OCI-LY1 (cell line): ENCODE data around the gene HJURP.
"Not testable (repeated sequence)": the region's sequence is repeated elsewhere in the genome, so short reads cannot be mapped to it uniquely, and the experiment has no call there.

Experiments
- H2AFZ ChIP-seq: fragments of 200-600 bp; sonication (generic), shearing (Covaris generic); 2 replicates; pipeline ENCODE4 v1.6.0; 2014; ENCODE audit warnings: antibody characterized with exemption, mild to moderate bottlenecking, low read length
- H3F3A ChIP-seq: fragments of 200-600 bp; sonication (generic), shearing (Covaris generic); 2 replicates; pipeline ENCODE4 v1.6.0; 2014; ENCODE audit warnings: mild to moderate bottlenecking, antibody characterized with exemption, low read length, moderate library complexity; ENCODE audit not compliant: insufficient read depth
- H3K27ac ChIP-seq: fragments of 200-600 bp; sonication (generic); 2 replicates; pipeline ENCODE4 v1.5.1; 2014; ENCODE audit warnings: low read length, mixed run types, mild to moderate bottlenecking, low read depth; ENCODE audit not compliant: poor library complexity, severe bottlenecking
- H3K27me3 ChIP-seq: fragments of 200-600 bp; sonication (generic); 2 replicates; pipeline ENCODE4 v1.6.0; 2014; ENCODE audit warnings: antibody characterized with exemption, mild to moderate bottlenecking, low read length, moderate library complexity; ENCODE audit not compliant: insufficient read depth
- H3K36me3 ChIP-seq: fragments of 200-600 bp; sonication (generic); 2 replicates; pipeline ENCODE4 v1.6.1; 2014; ENCODE audit warnings: mild to moderate bottlenecking, antibody characterized with exemption, low read length, moderate library complexity, mixed read lengths; ENCODE audit not compliant: insufficient read depth
- H3K4me1 ChIP-seq: fragments of 200-600 bp; sonication (generic); 2 replicates; pipeline ENCODE4 v1.5.1; 2014; ENCODE audit warnings: mild to moderate bottlenecking, low read length, moderate library complexity; ENCODE audit not compliant: insufficient read depth, severe bottlenecking
- H3K4me2 ChIP-seq: fragments of 200-600 bp; sonication (generic), shearing (Covaris generic); 2 replicates; pipeline ENCODE4 v1.6.1; 2014; ENCODE audit warnings: low read length
- H3K4me3 ChIP-seq: fragments of 200-600 bp; sonication (generic); 2 replicates; pipeline ENCODE4 v1.5.1; 2014; ENCODE audit warnings: low read length, low read depth, mild to moderate bottlenecking, mixed read lengths; ENCODE audit not compliant: poor library complexity, severe bottlenecking
- H3K79me2 ChIP-seq: fragments of 200-600 bp; shearing (Covaris generic); 2 replicates; pipeline ENCODE4 v1.6.1; 2016; ENCODE audit warnings: mixed run types, low read length, mixed read lengths; ENCODE audit not compliant: insufficient read depth
- H3K9ac ChIP-seq: fragments of 200-600 bp; sonication (generic), shearing (Covaris generic); 2 replicates; pipeline ENCODE4 v1.6.1; 2014; ENCODE audit warnings: mild to moderate bottlenecking, low read length, mixed read lengths
- H3K9me2 ChIP-seq: fragments of 200-600 bp; sonication (generic), shearing (Covaris generic); 2 replicates; pipeline ENCODE4 v1.6.1; 2014; ENCODE audit warnings: low read depth, mild to moderate bottlenecking, low read length, mixed read lengths
- H3K9me3 ChIP-seq: fragments of 200-600 bp; shearing (Covaris generic); 2 replicates; pipeline ENCODE4 v1.6.1; 2014; ENCODE audit warnings: low read length, mixed read lengths
- H4K20me1 ChIP-seq: fragments of 200-600 bp; sonication (generic), shearing (Covaris generic); 2 replicates; pipeline ENCODE4 v1.6.0; 2016; ENCODE audit warnings: mild to moderate bottlenecking, low read length; ENCODE audit not compliant: insufficient read depth
- EZH2 ChIP-seq: fragments of 200-600 bp; sonication (generic), shearing (Covaris generic); IDR thresholded peaks from 2 replicates; pipeline ENCODE4 v1.8.0; 2017; ENCODE audit warnings: borderline replicate concordance, mixed run types, mild to moderate bottlenecking, antibody characterized with exemption, low read length, moderate library complexity, mixed read lengths
- TF ChIP-seq, protein P1 (sequence below): fragments of 200-600 bp; sonication (generic), shearing (Covaris generic); IDR thresholded peaks from 2 replicates; pipeline ENCODE4 v1.5.1; 2017; ENCODE audit warnings: mild to moderate bottlenecking, antibody characterized with exemption, low read length, moderate library complexity, mixed read lengths

HJURP gene

GRCh38 chr2:233892793-233893192 is 38.5 kb upstream of the HJURP start:
- Histone ChIP-seq H3K27me3 (no peaks in the 10 kb centered on the region), H3K4me1 (no peaks in the 10 kb centered on the region), H3K4me3 (no peak overlapping the region), H3K4me2 (no peak overlapping the region), H3K36me3 (no peaks in the 10 kb centered on the region), H4K20me1 (no peaks in the 10 kb centered on the region), H3K27ac (no peak overlapping the region), H3K9me3 (no peaks in the 10 kb centered on the region), H3F3A (no peaks in the 10 kb centered on the region), H3K79me2 (no peaks in the 10 kb centered on the region), H3K9ac (no peak overlapping the region), H3K9me2 (no peaks in the 10 kb centered on the region), H2AFZ (no peak overlapping the region)
- no peak for TF ChIP-seq EZH2
- TF ChIP-seq, protein P1, sequence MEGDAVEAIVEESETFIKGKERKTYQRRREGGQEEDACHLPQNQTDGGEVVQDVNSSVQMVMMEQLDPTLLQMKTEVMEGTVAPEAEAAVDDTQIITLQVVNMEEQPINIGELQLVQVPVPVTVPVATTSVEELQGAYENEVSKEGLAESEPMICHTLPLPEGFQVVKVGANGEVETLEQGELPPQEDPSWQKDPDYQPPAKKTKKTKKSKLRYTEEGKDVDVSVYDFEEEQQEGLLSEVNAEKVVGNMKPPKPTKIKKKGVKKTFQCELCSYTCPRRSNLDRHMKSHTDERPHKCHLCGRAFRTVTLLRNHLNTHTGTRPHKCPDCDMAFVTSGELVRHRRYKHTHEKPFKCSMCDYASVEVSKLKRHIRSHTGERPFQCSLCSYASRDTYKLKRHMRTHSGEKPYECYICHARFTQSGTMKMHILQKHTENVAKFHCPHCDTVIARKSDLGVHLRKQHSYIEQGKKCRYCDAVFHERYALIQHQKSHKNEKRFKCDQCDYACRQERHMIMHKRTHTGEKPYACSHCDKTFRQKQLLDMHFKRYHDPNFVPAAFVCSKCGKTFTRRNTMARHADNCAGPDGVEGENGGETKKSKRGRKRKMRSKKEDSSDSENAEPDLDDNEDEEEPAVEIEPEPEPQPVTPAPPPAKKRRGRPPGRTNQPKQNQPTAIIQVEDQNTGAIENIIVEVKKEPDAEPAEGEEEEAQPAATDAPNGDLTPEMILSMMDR = no peak

- no peaks in the 10 kb centered on the region for H3K9me2 ChIP-seq
- H3K27me3 ChIP-seq = peaks cover 1% of the 10 kb centered on the region; the same call in 1 of the 2 replicates
- no peak for TF ChIP-seq EZH2
- TF ChIP-seq, protein P1 = no peak
- H3K4me1 ChIP-seq = no peaks in the 10 kb centered on the region
- no peaks in the 10 kb centered on the region for H4K20me1 ChIP-seq
- H3K79me2 ChIP-seq = no peaks in the 10 kb centered on the region
- H3K27ac ChIP-seq = no peak overlapping the region
- H2AFZ ChIP-seq = no peak overlapping the region
- H3F3A ChIP-seq = no peaks in the 10 kb centered on the region
- no peak overlapping the region for H3K9ac ChIP-seq
- H3K36me3 ChIP-seq = no peaks in the 10 kb centered on the region
- H3K9me3 ChIP-seq = peaks cover 4% of the 10 kb centered on the region; the same call in 1 of the 2 replicates
- H3K4me2 ChIP-seq = no peak overlapping the region
- no peak overlapping the region for H3K4me3 ChIP-seq
Measured at GRCh38 chr2:233882353-233882752, 28.0 kb upstream of the HJURP start.

GRCh38 chr2:233872125-233872524 is 17.8 kb upstream of the HJURP start:
- H3F3A ChIP-seq, H2AFZ ChIP-seq, H3K79me2 ChIP-seq, H3K27ac ChIP-seq, H3K4me2 ChIP-seq, H3K4me3 ChIP-seq, H3K9me2 ChIP-seq, H3K27me3 ChIP-seq, H3K36me3 ChIP-seq, H3K9ac ChIP-seq, H3K4me1 ChIP-seq, H3K9me3 ChIP-seq, H4K20me1 ChIP-seq: not testable (repeated sequence)

DNA sequence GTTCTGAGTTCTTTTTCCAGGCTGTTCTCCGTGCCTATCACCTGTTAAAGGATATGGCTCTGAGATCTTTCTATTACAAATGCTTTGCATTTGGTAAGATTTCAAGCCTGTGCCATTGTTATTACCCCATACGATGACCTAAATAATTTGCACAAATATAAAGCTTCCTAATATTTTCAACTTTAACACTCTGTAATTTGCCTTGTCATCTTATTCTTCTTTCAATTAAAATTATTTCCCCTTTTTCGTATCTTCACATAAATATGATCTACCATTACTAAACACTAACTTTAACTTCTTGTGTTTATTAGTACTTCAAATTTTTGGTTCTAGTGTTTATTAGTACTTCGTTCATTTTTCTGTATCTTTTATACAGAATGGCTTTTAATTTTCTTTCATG is 17.1 kb upstream of the HJURP start:
- no peak overlapping the region for H3K9ac ChIP-seq
- TF ChIP-seq, protein P1 = no peak
- no peak for TF ChIP-seq EZH2

More for the DNA sequence above, 17.1 kb upstream of the HJURP start:
- H3F3A ChIP-seq = no peaks in the 10 kb centered on the region
- H3K79me2 ChIP-seq = no peaks in the 10 kb centered on the region
- H3K4me1 ChIP-seq = no peaks in the 10 kb centered on the region
- no peak overlapping the region for H3K27ac ChIP-seq
- H3K9me3 ChIP-seq = no peaks in the 10 kb centered on the region
- H3K4me3 ChIP-seq = no peak overlapping the region
- no peaks in the 10 kb centered on the region for H3K36me3 ChIP-seq
- no peak overlapping the region for H2AFZ ChIP-seq
- no peaks in the 10 kb centered on the region for H3K9me2 ChIP-seq
- no peak overlapping the region for H3K4me2 ChIP-seq
- H3K27me3 ChIP-seq = no peaks in the 10 kb centered on the region
- no peaks in the 10 kb centered on the region for H4K20me1 ChIP-seq
